Mesothelial cell of epicardium (in vitro differentiated cells): ENCODE data around the gene GFOD2. TPM values are rescaled to one million over a fixed set of nuclear protein-coding genes. Genes with fewer than 3 reads are reported as not detected.

Source experiments
- DNase-seq, 2 experiments: peaks; one replicate each; pipeline ENCODE4 v3.0.0; 2021; ENCODE audit warnings: low spot score in 2 of 2; ENCODE audit not compliant: unreplicated experiment in 2 of 2
- H3K27ac Mint-ChIP-seq: 2 replicates; pipeline ENCODE4 v1.8.0; 2021; ENCODE audit warnings: mixed read lengths
- H3K27me3 Mint-ChIP-seq: 2 replicates; pipeline ENCODE4 v1.8.0; 2021; ENCODE audit warnings: low read depth, mixed read lengths
- H3K36me3 Mint-ChIP-seq: 2 replicates; pipeline ENCODE4 v1.8.0; 2021; ENCODE audit warnings: mixed read lengths
- H3K4me1 Mint-ChIP-seq: 2 replicates; pipeline ENCODE4 v1.8.0; 2021; ENCODE audit warnings: mixed read lengths
- H3K4me3 Mint-ChIP-seq: 2 replicates; pipeline ENCODE4 v1.8.0; 2021; ENCODE audit warnings: mild to moderate bottlenecking, moderate library complexity, mixed read lengths
- H3K9me3 Mint-ChIP-seq: 2 replicates; pipeline ENCODE4 v1.8.0; 2021; ENCODE audit warnings: mixed read lengths
- CTCF ChIP-seq: fragments of 200-600 bp; sonication (generic); IDR thresholded peaks from one replicate; pipeline ENCODE4 v1.5.0; 2021; ENCODE audit warnings: antibody characterized with exemption; ENCODE audit not compliant: unreplicated experiment
- total RNA-seq: library from RNA; stranded (reverse); gene quantifications from 3 replicates; pipeline ENCODE4 v1.2.1, GENCODE V29; 2021

The GFOD2 gene
- total RNA-seq, 1 donor from 2014 or later, result 27.0 TPM

- H3K36me3 Mint-ChIP-seq, result peaks cover 2% of the 10 kb centered on the region
- TF ChIP-seq CTCF, result no peak
- peak within 1 kb of the TSS; percentile 93 for H3K4me3 Mint-ChIP-seq
- H3K9me3 Mint-ChIP-seq, result no peaks in the 10 kb centered on the region
- peaks cover 16% of the 10 kb centered on the region for H3K4me1 Mint-ChIP-seq
- DNase-seq, result peak; percentile 86 to 89
- H3K27ac Mint-ChIP-seq, result peak within 1 kb of the TSS; percentile 98
- H3K27me3 Mint-ChIP-seq, result peaks cover 3% of the 10 kb centered on the region
Measured at GRCh38 chr16:67660564-67661028, 58.5 kb downstream of the GFOD2 start, which contains the start of gene PARD6A. TSS of gene PARD6A (plus strand) at chr16:67660960. CDS start at chr16:67661039, 79 bp downstream.

GRCh38 chr16:67659675-67660563, 59.2 kb downstream of the GFOD2 start, which contains the start of gene ACD:
TSS of gene ACD (minus strand) at chr16:67660260. CDS start at chr16:67660220, 40 bp downstream.
- TF ChIP-seq CTCF, result no peak
- Mint-ChIP-seq H3K4me1 (peaks cover 16% of the 10 kb centered on the region), H3K4me3 (peak within 1 kb of the TSS; percentile 93), H3K27me3 (peaks cover 8% of the 10 kb centered on the region), H3K27ac (peak within 1 kb of the TSS; percentile 98), H3K36me3 (peaks cover 2% of the 10 kb centered on the region), H3K9me3 (no peaks in the 10 kb centered on the region)
- peak; percentile 88 to 96 for DNase-seq

- no peak for TF ChIP-seq CTCF
- H3K27ac Mint-ChIP-seq, result no peak overlapping the region
- peaks cover under 1% of the 10 kb centered on the region for H3K36me3 Mint-ChIP-seq
- peaks cover 16% of the 10 kb centered on the region for H3K4me1 Mint-ChIP-seq
- no peaks in the 10 kb centered on the region for H3K9me3 Mint-ChIP-seq
- peak overlapping the region; percentile 93 for H3K4me3 Mint-ChIP-seq
- no peak for DNase-seq
- H3K27me3 Mint-ChIP-seq, result peaks cover 16% of the 10 kb centered on the region
Measured at GRCh38 chr16:67658849-67659674, 60.1 kb downstream of the GFOD2 start.

- no peak overlapping the region for H3K27ac Mint-ChIP-seq
- no peak for TF ChIP-seq CTCF
- H3K36me3 Mint-ChIP-seq, result no peaks in the 10 kb centered on the region
- peaks cover 18% of the 10 kb centered on the region for H3K4me1 Mint-ChIP-seq
- H3K4me3 Mint-ChIP-seq, result peak overlapping the region; percentile 93
- no peak for DNase-seq
- no peaks in the 10 kb centered on the region for H3K9me3 Mint-ChIP-seq
- peaks cover 24% of the 10 kb centered on the region for H3K27me3 Mint-ChIP-seq
Measured at GRCh38 chr16:67657751-67658518, 61.2 kb downstream of the GFOD2 start.

- H3K27ac Mint-ChIP-seq, result no peak overlapping the region
- H3K36me3 Mint-ChIP-seq, result no peaks in the 10 kb centered on the region
- no peak overlapping the region for H3K4me3 Mint-ChIP-seq
- no peak for DNase-seq
- no peaks in the 10 kb centered on the region for H3K9me3 Mint-ChIP-seq
- peaks cover 28% of the 10 kb centered on the region for H3K27me3 Mint-ChIP-seq
- H3K4me1 Mint-ChIP-seq, result peaks cover 19% of the 10 kb centered on the region
- TF ChIP-seq CTCF, result no peak
Measured at GRCh38 chr16:67657017-67657608, 62.0 kb downstream of the GFOD2 start.
